CD4-positive, alpha-beta T cell treated with Interleukin-21 for 1 hour (primary cell): ENCODE data around the gene NBDY.

ENCODE experiments used
- DNase-seq: peaks from one replicate; pipeline ENCODE4 v3.0.0-alpha.2; 2020

Gene NBDY

GRCh38 chrX:56787734-56788152 is 58.7 kb downstream of the NBDY start:
- DNase-seq = no peak

DNA sequence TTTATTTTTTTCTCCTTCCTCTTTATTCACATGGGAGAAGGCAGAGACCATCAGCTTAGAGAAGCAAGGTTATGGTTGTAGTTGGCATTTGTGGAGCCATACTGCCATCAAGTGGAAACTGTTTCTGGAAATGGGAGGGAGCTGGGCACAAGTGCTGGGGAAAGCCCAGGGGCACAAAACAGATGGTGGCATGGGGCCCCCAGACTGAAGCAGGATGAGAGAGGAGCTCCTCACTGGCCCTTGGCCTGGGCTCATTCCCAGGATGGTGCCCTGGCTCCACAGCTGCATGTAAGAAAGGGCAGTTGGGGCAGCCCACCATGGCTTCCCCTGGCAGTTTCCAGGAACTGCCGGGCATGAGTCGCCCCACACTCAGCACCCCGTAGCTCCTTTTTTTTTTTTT is 59.2 kb downstream of the NBDY start:
- DNase-seq = no peak

- DNase-seq = no peak
Measured at GRCh38 chrX:56788717-56789122, 59.7 kb downstream of the NBDY start.

DNA sequence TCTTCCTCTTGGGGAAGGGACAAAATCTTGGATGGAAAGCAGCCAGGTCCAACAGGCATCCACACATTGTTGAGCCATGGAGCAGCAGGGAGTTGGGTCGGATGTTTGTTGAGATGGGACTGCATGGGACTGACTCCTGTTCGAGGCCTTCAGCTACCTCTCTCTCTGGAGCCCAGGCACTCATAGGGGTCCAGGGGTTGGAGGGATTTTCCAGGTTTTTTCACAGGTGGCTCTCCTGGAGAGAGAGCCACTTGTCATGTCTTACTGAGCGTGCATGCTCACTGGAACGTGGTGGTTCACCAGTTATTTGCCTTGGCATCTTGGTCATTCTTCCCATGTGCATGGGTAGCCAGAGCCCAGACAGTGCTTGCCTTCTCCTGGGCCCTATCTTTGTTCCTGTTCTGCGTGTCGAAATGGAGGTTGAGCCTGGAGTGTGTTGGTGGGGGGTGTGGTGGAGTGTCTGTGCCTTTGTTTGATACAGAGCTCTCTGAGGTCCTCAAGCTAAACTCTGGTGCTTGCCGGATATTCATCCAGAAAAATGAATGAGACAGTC is 60.6 kb downstream of the NBDY start:
- DNase-seq = no peak

DNA sequence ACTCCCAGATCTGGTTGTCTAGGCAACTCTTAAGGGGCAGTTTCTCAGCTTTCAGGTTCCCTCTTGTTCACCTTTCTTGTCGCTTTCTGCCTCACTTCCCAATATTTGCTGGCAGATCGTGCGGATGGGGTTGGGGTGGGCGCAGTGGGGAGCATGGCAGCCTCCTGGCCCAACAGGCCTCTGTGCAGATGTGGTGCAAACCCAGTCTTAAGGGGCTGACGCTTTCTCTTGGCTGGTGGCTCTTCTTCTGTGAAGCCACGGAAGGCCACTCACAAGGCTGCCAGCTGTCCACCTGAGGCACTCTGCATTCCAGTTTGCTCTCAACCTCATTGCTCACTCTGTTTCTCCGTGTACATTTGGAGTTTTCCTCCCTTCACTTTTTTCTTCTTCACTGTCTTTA is 61.7 kb downstream of the NBDY start:
- DNase-seq = no peak

DNA sequence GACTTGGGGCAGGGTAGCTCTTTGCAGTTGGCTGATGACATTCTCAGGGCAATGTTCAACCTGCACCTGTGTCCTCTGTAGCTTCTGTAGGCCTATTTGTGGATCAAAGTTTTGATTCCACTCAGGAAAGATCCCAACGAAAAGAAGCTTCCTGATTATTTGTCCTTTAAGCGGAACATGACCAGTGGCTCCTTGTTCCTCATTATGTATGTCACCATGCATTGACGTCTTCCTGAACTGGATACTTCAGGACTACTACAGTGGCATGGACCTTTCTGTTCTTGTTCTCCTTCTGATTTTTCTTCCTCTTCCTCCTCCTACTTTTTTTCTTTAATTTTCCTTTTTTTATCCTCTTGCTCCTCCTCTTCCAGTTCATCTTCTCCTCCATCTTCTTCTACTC is 62.4 kb downstream of the NBDY start:
- no peak for DNase-seq

- DNase-seq = no peak
Measured at GRCh38 chrX:56792270-56793111, 63.4 kb downstream of the NBDY start.

DNA sequence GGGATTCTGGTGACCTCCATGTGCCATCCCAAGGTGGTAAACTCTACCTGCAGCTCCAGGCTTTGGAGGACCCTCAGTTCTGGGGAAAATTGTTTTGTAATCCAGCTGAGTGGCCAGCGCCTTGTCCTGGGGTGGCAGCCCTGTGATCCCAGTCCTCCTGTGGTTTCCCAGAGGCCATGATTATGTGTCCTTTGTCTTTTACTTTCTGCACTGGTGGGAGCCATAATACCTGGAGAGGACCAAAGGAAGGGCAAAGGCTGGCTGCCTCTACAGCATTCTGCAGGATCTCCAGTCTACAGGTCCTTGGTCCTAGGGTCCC is 64.0 kb downstream of the NBDY start:
- no peak for DNase-seq

DNA sequence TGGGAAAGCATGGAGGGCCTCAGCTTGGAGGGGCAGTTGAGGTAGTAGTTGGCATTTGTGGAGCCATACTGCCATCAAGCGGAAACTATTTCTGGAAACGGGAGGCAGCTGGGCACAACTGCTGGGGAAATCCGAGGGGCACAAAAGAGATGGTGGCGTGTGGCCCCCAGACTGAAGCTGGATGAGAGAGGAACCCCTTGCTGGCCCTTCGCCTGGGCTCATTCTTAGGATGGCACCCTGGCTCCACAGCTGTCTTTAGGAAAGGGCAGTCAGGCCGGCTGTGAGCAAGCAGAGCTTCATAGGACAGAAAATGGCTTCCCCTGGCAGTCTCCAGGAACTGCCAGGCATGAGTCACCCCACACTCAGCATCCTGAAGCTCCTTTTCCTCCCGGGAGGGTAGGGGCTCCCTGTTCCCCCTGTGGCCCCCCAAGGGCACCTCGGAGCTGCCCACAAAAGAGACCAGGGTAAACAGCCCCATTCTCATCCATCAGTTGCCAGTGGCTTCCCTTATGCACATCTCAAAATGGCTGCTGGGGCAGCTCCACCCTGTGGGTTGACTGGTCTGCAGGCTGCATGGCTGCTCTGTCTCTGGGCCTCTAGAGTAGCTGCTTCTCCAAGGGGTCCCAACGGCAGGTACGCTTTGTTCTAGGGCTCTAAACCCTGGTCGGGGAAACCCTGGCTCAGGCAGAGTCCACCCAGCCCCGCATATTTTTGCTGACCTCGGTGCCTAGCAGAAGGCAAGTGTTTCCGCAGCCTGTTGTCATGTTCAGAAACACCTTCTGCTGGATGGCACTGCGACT is 64.7 kb downstream of the NBDY start:
- no peak for DNase-seq

DNA sequence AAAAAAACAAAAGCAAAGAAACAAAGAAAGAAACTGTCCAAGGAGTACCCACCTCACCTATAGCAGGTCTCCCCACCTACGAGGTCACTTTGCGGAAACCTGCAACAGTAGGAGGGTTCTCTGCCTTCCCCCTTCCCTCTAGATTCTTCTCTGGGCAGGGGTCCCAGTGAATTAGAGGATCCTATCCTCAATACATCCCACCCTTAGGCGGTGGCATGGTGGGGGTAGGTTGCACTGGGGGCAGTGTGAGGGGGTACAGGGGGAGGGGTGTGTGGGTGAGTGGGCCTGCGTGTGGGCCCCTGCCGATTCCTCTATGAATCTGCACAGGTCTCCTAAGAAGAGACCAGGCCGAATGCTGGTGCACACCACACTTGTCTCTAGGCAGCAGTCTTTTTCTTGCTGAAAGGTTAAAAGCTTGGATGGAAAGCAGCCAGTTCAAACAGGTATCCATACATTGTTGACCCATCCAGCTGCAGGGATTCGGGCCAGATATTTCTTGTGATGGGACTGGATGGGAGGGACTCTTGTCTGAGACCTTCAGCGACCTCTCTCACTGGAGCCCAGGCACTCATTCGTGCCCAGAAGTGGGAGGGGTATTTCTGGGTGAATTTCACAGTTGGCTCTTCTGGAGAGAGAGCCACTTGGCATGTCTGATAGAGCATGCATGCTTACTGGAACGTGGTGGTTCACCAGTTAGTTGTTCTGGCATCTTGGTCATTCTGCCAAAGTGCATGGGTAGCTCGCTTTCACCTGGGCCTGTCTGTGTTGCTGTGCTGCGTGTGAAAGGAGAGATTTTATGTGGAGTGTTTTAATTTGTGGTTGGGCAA is 65.6 kb downstream of the NBDY start:
- no peak for DNase-seq

GRCh38 chrX:56795309-56795868 is 66.3 kb downstream of the NBDY start:
- no peak for DNase-seq

DNA sequence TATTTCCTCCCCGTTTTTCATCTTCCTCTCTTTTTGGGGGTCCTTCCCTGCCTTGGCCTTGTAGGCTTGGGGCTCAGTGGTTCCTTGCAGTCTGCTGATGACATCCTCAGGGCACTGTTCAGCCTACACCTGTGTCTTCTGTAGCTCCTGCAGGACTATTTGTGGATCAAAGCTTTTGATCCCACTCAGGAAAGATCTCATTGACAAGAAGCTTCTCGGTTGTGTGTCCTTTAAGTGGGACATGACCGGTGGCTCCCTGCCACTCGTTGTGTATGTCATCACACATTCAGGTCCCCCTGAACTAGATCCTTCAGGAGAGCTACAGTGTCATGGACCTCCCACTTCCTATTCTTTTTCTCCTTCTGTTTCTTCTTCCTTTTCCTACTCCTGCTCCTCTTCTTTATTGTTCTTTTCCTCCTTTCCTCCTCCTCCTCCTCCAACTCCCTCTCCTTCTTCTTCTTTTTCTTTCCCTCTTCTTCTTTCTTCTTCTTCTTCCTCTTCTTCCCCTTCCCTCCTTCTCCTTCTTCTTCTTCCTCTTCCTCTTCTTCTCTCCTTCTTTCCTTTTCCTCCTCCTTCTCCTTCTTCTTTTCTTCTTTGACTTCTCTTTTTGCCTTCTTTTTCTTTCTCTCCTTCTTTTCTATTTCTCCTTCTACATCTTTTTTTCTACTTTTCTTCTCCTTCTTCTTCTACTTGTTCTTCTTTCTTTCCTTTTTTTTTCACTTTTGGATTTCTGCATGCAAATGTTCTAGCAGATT is 67.8 kb downstream of the NBDY start:
- no peak for DNase-seq

DNA sequence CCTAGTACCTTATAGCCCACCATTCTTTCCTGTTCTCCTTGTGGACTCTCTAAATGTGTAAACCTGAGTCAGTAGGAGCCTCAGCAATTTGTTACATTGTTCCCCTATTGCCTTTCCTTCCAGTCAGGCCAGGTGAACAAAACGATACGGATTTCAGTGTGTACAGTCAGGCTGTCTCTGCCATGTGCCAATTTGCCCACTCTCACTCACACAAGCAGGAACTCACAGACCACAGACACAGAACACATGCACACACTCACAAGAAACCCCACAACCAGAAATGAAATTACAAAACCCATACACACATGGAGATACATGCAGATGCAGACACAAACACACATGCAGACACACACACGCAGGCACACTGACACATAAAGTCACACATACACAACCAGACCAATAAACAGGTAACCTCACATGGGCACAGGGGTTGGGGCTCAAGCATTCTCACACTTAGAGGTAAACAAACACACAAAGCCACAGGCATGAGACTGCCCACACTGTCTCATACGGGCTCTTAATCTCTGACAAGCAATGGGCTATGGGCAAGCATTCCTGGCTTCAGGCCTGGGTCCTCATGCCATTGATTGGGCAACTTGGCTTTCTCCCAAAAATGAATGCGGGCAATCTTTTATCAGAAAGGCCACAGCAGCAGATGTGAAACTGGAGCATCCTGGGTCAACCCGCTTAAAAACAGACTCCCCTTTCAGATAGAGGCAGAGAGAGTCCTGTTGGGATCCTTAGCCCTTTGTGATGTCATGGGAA is 68.7 kb downstream of the NBDY start:
- DNase-seq = no peak

DNA sequence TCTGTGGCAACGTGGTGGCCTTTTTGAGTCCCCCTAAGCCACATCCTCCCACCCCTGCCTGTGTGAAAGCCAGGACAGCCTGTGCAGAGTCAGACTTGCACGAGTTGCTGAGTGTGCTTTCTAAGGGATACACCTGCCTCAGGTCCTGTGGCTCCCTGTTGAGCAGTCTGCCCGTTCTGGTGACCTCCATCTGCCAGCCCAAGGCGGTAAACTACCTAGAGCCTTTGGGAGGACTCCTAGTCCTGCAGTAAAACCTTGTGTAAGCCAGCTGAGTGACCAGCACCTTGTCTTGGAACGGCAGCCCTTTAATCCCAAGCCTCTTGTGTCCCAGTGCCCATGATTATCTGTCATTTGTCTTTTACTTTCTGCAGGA is 69.3 kb downstream of the NBDY start:
- DNase-seq = no peak

DNA sequence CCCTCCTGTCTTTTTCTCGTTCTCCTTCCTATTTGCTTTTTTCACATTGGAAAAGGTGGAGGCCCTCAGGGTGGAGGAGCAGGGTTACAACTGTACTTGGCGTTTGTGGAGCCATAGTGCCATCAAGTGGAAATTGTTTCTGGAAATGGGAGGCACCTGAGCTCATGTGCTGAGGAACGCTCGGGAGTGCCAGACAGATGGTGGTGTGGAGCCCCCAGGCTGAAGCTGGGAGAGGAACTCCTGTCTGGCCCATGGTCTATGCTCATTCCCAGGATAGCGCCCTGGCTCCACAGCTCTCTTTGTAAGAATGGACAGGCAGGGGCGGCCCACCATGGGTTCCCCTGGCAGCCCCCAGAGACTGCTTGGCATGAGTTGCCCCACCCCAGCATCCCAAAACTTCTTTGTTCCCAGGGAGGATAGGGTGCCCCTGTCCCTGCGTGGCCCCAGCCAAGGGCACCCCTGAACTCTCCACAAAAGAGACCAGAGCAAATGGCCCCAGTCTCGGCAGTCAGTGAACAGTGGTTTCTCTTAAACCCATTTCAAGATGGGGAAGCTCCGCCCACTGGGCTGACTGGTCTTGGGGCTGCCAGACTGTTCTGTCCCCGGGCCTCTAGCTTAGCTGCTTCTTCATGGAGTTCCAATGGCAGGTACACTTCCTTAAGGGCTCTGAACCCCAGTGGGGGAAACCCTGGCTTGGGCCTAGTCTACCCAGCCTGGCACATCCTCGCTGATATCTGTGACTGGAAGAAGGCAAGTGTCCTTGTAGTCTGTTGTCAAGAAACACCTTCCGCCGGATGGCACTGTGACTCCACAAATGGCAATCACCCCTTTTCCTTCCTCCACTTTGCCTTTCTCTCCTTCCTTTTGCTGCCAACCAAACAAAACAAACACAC is 70.1 kb downstream of the NBDY start:
- DNase-seq = no peak

DNA sequence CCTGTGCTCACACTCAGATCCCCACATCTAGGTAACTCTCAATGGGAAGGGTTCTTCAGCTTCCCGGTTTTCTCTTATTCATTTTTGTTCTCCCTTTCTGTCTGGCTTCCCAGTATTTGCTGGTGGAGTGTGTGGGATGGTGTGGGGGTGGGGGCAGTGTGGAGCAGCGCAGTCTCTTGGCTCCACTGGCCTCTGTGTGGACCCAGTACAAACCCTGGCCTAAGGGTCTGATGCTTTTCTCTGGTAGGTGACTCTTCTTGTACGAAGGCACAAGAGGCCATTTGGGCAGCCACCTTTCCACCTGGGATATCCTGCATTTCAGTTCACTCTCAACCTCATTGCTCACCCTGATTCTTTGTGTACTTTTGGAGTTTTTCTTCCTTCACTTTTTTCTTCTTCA is 71.3 kb downstream of the NBDY start:
- DNase-seq = no peak

DNA sequence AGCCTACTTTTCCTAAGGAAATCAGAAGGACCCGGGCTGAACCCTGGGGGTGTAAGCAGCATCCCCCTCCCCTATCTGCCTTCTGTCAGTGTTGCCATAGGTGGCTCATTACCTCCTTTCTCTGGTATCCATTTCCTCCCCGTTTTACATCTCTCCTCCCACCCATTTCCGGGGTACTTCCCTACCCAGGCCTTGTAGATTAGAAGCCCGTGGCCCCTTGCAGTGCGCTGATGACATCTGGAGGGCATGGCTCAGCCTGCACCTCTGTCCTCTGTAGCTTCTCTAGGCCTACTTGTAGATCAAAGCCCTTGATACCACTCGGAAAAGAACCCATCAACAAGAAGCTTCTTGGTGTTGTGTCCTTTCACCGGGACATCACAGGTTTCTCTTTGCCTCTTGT is 71.8 kb downstream of the NBDY start:
- peak; percentile 67 for DNase-seq

- DNase-seq = no peak
Measured at GRCh38 chrX:56802428-56802827, 73.4 kb downstream of the NBDY start.

GRCh38 chrX:56802921-56803849 is 74.1 kb downstream of the NBDY start:
- peak; percentile 56 for DNase-seq
